ENCODE data around the gene MARK2. TPM values are rescaled to one million over a fixed set of nuclear protein-coding genes. Genes with fewer than 3 reads are reported as not detected.

MARK2 gene
- total RNA-seq, 1 experiment from 2014 or later: 39.8 TPM

DNA sequence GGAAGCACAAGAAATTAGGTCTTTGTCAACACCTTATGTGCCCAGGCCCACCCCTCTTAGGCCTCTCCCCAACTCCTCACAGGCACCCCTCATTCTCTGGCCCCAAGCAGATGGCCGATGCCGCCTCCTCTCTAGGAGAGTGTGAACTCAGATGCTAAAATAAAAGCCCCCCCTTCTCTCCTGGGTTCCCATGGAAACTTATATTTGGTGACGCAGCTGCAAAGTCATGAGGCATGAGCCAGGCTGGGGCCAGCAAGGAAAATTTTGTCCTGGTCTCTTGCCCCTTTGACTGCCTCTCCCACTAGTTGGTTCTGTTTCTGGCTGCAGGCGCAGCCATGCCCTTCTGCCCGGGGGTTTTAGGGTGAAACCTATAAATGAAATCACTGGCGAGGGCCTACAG is 66.3 kb downstream of the MARK2 start:
- no TSS peak for BruUV-seq (replicated peaks)
- no peak overlapping the region for H3K27ac Mint-ChIP-seq (ENCODE audit: low read depth, unreplicated experiment)
- POLR2A ChIA-PET: interaction anchor here (0.6 to 0.7 kb wide), 3 partner anchors 8 to 261 kb away, joined by 3 to 4 read pairs (median 3); partner anchors contain the start of gene MACROD1

DNA sequence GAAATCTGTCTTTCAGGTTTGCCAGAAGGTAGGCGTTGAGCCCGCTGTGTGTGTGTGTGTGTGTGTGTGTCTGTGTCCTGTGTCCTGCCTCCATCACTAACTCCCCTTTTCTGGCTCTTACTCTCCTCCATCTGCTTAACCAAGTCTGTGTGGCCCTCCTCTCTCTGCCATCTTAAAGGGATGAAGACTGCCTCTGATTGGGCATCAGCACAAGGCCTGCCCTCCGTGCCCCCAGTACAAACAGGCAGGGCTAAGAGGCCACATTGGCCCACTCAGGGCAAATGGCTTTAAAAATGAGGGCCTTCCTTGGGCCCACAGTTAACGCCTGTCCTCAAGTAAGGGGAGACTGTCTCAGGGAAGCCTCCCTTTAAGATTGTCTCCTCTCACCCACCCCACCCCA is 67.2 kb downstream of the MARK2 start:
- BruUV-seq (replicated peaks): no TSS peak
- H3K27me3 Mint-ChIP-seq (ENCODE audit: insufficient read depth, unreplicated experiment): no peaks in the 10 kb centered on the region
- intact Hi-C loops (cut with micrococcal nuclease): loop anchor here (1.0 kb wide), 1 partner anchor 69 kb away; no protein-coding TSS in a partner anchor
- no peaks in the 10 kb centered on the region for H3K4me1 Mint-ChIP-seq (ENCODE audit: insufficient read depth, unreplicated experiment)
- CTCF ChIA-PET: interaction anchor here (0.5 to 1.9 kb wide), 9 partner anchors 8 to 76 kb away, joined by 3 to 8 read pairs (median 5); no protein-coding TSS in a partner anchor
- peaks cover 65% of the 10 kb centered on the region for H3K36me3 Mint-ChIP-seq (ENCODE audit: insufficient read depth, unreplicated experiment)
- H3K27ac Mint-ChIP-seq (ENCODE audit: low read depth, unreplicated experiment): no peak overlapping the region
- POLR2A ChIA-PET: interaction anchor here (0.6 to 1.2 kb wide), 2 partner anchors 9 to 138 kb away, joined by 3 read pairs; no protein-coding TSS in a partner anchor
- H3K4me3 Mint-ChIP-seq (ENCODE audit: unreplicated experiment): no peak overlapping the region
- TF ChIP-seq, protein P1, sequence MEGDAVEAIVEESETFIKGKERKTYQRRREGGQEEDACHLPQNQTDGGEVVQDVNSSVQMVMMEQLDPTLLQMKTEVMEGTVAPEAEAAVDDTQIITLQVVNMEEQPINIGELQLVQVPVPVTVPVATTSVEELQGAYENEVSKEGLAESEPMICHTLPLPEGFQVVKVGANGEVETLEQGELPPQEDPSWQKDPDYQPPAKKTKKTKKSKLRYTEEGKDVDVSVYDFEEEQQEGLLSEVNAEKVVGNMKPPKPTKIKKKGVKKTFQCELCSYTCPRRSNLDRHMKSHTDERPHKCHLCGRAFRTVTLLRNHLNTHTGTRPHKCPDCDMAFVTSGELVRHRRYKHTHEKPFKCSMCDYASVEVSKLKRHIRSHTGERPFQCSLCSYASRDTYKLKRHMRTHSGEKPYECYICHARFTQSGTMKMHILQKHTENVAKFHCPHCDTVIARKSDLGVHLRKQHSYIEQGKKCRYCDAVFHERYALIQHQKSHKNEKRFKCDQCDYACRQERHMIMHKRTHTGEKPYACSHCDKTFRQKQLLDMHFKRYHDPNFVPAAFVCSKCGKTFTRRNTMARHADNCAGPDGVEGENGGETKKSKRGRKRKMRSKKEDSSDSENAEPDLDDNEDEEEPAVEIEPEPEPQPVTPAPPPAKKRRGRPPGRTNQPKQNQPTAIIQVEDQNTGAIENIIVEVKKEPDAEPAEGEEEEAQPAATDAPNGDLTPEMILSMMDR (IDR thresholded peaks at IDR 0.05; ENCODE audit: unreplicated experiment): no peak
- no peak for DNase-seq (ENCODE audit: unreplicated experiment)
- no peaks in the 10 kb centered on the region for H3K9me3 Mint-ChIP-seq (ENCODE audit: unreplicated experiment)

More for the DNA sequence above, 66.3 kb downstream of the MARK2 start:
- Mint-ChIP-seq H3K27me3 (ENCODE audit: insufficient read depth, unreplicated experiment) (no peaks in the 10 kb centered on the region), H3K36me3 (ENCODE audit: insufficient read depth, unreplicated experiment) (peaks cover 71% of the 10 kb centered on the region), H3K4me1 (ENCODE audit: insufficient read depth, unreplicated experiment) (no peaks in the 10 kb centered on the region), H3K9me3 (ENCODE audit: unreplicated experiment) (no peaks in the 10 kb centered on the region), H3K4me3 (ENCODE audit: unreplicated experiment) (no peak overlapping the region)
- TF ChIP-seq, protein P1 (IDR thresholded peaks at IDR 0.05; ENCODE audit: unreplicated experiment): no peak
- intact Hi-C loops (cut with micrococcal nuclease): no loop called here
- no peak for DNase-seq (ENCODE audit: unreplicated experiment)
- CTCF ChIA-PET: interaction anchor here (0.9 to 1.9 kb wide), 2 partner anchors 22 to 67 kb away, joined by 5 to 7 read pairs; no protein-coding TSS in a partner anchor

DNA sequence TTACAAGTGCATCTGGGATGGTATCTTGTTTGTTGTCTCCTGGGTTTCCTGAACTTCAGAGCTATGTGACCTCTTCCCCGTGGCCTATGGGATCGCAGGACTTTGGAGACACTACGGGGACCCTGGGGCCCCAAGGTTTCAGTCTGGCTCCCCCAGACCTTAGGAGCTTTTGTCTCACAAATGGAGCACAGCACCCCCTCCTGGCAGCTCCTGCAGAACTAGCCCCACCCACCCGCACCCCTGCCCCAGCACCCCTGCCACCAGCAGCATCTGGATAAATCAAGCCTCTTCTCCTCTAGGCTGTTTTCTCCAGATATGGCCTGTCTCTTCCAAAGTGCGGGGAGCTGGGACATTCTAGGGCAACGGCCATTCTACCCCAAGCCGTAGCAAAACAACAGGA is 67.7 kb downstream of the MARK2 start:
- no peak overlapping the region for H3K4me3 Mint-ChIP-seq (ENCODE audit: unreplicated experiment)
- DNase-seq (ENCODE audit: unreplicated experiment): no peak
- intact Hi-C loops (cut with micrococcal nuclease): loop anchor here (1.0 kb wide), 1 partner anchor 69 kb away; no protein-coding TSS in a partner anchor
- BruUV-seq (replicated peaks): no TSS peak
- no peak overlapping the region for H3K27ac Mint-ChIP-seq (ENCODE audit: low read depth, unreplicated experiment)
- POLR2A ChIA-PET: interaction anchor here (1.2 kb wide), 1 partner anchor 139 kb away, joined by 3 read pairs; no protein-coding TSS in a partner anchor
- H3K27me3 Mint-ChIP-seq (ENCODE audit: insufficient read depth, unreplicated experiment): no peaks in the 10 kb centered on the region
- CTCF ChIA-PET: interaction anchor here (0.5 to 1.9 kb wide), 16 partner anchors 8 to 1072 kb away, joined by 3 to 8 read pairs (median 4); no protein-coding TSS in a partner anchor
- no peaks in the 10 kb centered on the region for H3K9me3 Mint-ChIP-seq (ENCODE audit: unreplicated experiment)
- TF ChIP-seq, protein P1 (IDR thresholded peaks at IDR 0.05; ENCODE audit: unreplicated experiment): peak; percentile 37
- H3K36me3 Mint-ChIP-seq (ENCODE audit: insufficient read depth, unreplicated experiment): peaks cover 60% of the 10 kb centered on the region
- H3K4me1 Mint-ChIP-seq (ENCODE audit: insufficient read depth, unreplicated experiment): no peaks in the 10 kb centered on the region

DNA sequence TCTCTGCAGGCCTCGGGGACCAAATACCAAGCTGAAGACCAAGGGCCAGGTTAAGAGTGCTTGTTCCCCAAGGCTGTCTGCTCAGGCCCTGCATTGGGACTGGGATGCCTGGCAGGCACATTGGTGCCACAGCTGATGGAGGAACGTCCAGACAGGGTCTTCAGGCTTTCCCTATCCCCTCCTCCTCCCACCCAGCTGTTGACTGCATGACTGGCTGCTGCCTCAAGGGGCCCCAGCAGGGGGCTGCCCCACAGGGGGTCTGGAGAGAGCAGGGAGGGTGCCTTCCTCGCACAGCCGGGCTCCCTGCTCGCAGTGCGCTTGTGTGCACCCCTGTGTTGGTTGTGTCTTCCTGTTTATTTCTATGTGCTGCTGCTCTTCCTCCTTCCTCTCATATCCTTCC is 68.2 kb downstream of the MARK2 start:
- Mint-ChIP-seq H3K9me3 (ENCODE audit: unreplicated experiment) (no peaks in the 10 kb centered on the region), H3K27ac (ENCODE audit: low read depth, unreplicated experiment) (no peak overlapping the region), H3K27me3 (ENCODE audit: insufficient read depth, unreplicated experiment) (no peaks in the 10 kb centered on the region), H3K4me3 (ENCODE audit: unreplicated experiment) (no peak overlapping the region), H3K4me1 (ENCODE audit: insufficient read depth, unreplicated experiment) (no peaks in the 10 kb centered on the region), H3K36me3 (ENCODE audit: insufficient read depth, unreplicated experiment) (peaks cover 60% of the 10 kb centered on the region)
- ChIA-PET POLR2A (interaction anchor here (0.6 to 1.2 kb wide), 2 partner anchors 139 to 1066 kb away, joined by 3 to 4 read pairs; no protein-coding TSS in a partner anchor), CTCF (interaction anchor here (0.5 to 1.9 kb wide), 13 partner anchors 8 to 1072 kb away, joined by 3 to 8 read pairs (median 4); no protein-coding TSS in a partner anchor)
- TF ChIP-seq, protein P1 (IDR thresholded peaks at IDR 0.05; ENCODE audit: unreplicated experiment): no peak
- BruUV-seq (replicated peaks): no TSS peak
- intact Hi-C loops (cut with micrococcal nuclease): no loop called here
- DNase-seq (ENCODE audit: unreplicated experiment): no peak

Measured in MCF 10A (cell line).